Cardiac fibroblast (primary cell): ENCODE data around the gene ADAMTS17.

ENCODE experiments used
- DNase-seq, 2 donors: peaks; one replicate each; pipeline versions ENCODE4 v3.0.0 to v3.0.0-alpha.2; 2010; ENCODE audit warnings: low read depth in 2 of 2
- H3K4me3 ChIP-seq, 2 donors: replicated peaks in 1 of 2; 1 replicate in 1 of 2; 2 replicates in 1 of 2; pipeline ENCODE4 v1.5.1; 2011; ENCODE audit warnings: low read depth in 2 of 2, low read length in 2 of 2, mild to moderate bottlenecking in 2 of 2, moderate library complexity in 1 of 2
- CTCF ChIP-seq: IDR thresholded peaks from one replicate; pipeline ENCODE4 v1.5.1; 2011; ENCODE audit warnings: low read depth, mild to moderate bottlenecking, low read length, inconsistent platforms

The ADAMTS17 gene

GRCh38 chr15:100116416-100117190 is 225.2 kb downstream of the ADAMTS17 start:
- no peak overlapping the region for H3K4me3 ChIP-seq
- peak; percentile 19 to 30 for DNase-seq
- no peak for TF ChIP-seq CTCF

GRCh38 chr15:100115711-100116090 is 226.1 kb downstream of the ADAMTS17 start:
- peak; percentile 71 to 79 for DNase-seq
- no peak for TF ChIP-seq CTCF
- no peak overlapping the region for H3K4me3 ChIP-seq

- DNase-seq: no peak
- H3K4me3 ChIP-seq: no peak overlapping the region
- no peak for TF ChIP-seq CTCF
Observed at GRCh38 chr15:100115066-100115710, 226.6 kb downstream of the ADAMTS17 start.

GRCh38 chr15:100114571-100114970 is 227.2 kb downstream of the ADAMTS17 start:
- no peak for TF ChIP-seq CTCF
- DNase-seq: peak; percentile 45 to 86
- peak overlapping the region; percentile 20 to 32 for H3K4me3 ChIP-seq

GRCh38 chr15:100114100-100114499 is 227.7 kb downstream of the ADAMTS17 start:
- DNase-seq: peak; percentile 90 to 97
- peak overlapping the region; percentile 20 to 32 for H3K4me3 ChIP-seq
- TF ChIP-seq CTCF: no peak

GRCh38 chr15:100113351-100114080 is 228.3 kb downstream of the ADAMTS17 start:
- TF ChIP-seq CTCF: no peak
- DNase-seq: peak in 1 of 2 donors; percentile 70
- no peak overlapping the region for H3K4me3 ChIP-seq
